T-cell (primary cell): ENCODE data around the gene COTL1. TPM values are rescaled to one million over a fixed set of nuclear protein-coding genes. Genes with fewer than 3 reads are reported as not detected.

ENCODE experiments used
- ATAC-seq, 4 experiments: fragments of 200-7000 bp in 3 of 4; fragments of 150-1000 bp in 1 of 4; cut with Tn5 transposase; replicated peaks in 1 of 4; 1 replicate in 3 of 4; 2 replicates in 1 of 4; pipeline ENCODE4 v1.10.0; 2021; ENCODE audit warnings: moderate library complexity in 3 of 4, mild to moderate bottlenecking in 2 of 4, moderate number of reproducible peaks in 1 of 4
- CTCF ChIA-PET, 2 donors: fragments of 300-600 bp; sonication (Branson Sonifier 250); formaldehyde crosslinking; loops; one replicate each; lab custom pipeline; 2022; ENCODE audit warnings: antibody characterized with exemption in 2 of 2; lab: Charles Lee
- POLR2A ChIA-PET, 2 donors: fragments of 300-600 bp; sonication (Branson Sonifier 250); formaldehyde crosslinking; loops; one replicate each; lab custom pipeline; 2022; ENCODE audit warnings: antibody characterized with exemption in 2 of 2; lab: Charles Lee
- DNase-seq, 35 experiments: peaks; one replicate each; pipeline versions ENCODE4 v3.0.0 to v3.0.0-alpha.2; 2013 to 2023
- H3K27ac ChIP-seq: one replicate; pipeline ENCODE4 v1.5.1; 2013; ENCODE audit warnings: low read length
- H3K27me3 ChIP-seq, 2 experiments: replicated peaks in 1 of 2; 1 replicate in 1 of 2; 2 replicates in 1 of 2; pipeline versions ENCODE4 v1.6.1 to v1.7.0; 2013; ENCODE audit warnings: low read length in 1 of 2, mixed read lengths in 1 of 2; ENCODE audit not compliant: control insufficient read depth in 2 of 2, insufficient read depth in 2 of 2; ENCODE audit errors: extremely low read depth in 1 of 2
- H3K36me3 ChIP-seq, 2 donors: 1 replicate in 1 of 2; 2 replicates in 1 of 2; pipeline versions ENCODE4 v1.6.1 to v1.7.0; 2013; ENCODE audit warnings: low read length in 1 of 2; ENCODE audit not compliant: control insufficient read depth in 2 of 2, insufficient read depth in 1 of 2; ENCODE audit errors: extremely low read depth in 1 of 2
- H3K4me1 ChIP-seq, 2 experiments: 1 replicate in 1 of 2; 2 replicates in 1 of 2; pipeline versions ENCODE4 v1.6.1 to v1.7.0; 2013; ENCODE audit warnings: low read length in 2 of 2, mixed read lengths in 1 of 2; ENCODE audit not compliant: insufficient read depth in 2 of 2, control insufficient read depth in 1 of 2; ENCODE audit errors: extremely low read depth in 1 of 2
- H3K4me3 ChIP-seq, 2 donors: 1 replicate in 1 of 2; 2 replicates in 1 of 2; pipeline versions ENCODE4 v1.5.1 to v1.7.0; 2013; ENCODE audit warnings: mild to moderate bottlenecking in 2 of 2, low read length in 1 of 2, moderate library complexity in 1 of 2; ENCODE audit not compliant: control insufficient read depth in 1 of 2; ENCODE audit errors: extremely low read depth in 1 of 2
- H3K9me3 ChIP-seq: 2 replicates; pipeline ENCODE4 v1.7.0; 2013
- H3K27ac Mint-ChIP-seq, 2 donors: one replicate each; pipeline ENCODE4 v1.8.0; 2020 to 2021; ENCODE audit warnings: mild to moderate bottlenecking in 2 of 2, mixed read lengths in 2 of 2
- H3K27me3 Mint-ChIP-seq, 2 donors: one replicate each; pipeline ENCODE4 v1.8.0; 2021 to 2022; ENCODE audit warnings: mixed read lengths in 2 of 2
- H3K36me3 Mint-ChIP-seq: one replicate; pipeline ENCODE4 v1.8.0; 2021; ENCODE audit warnings: mixed read lengths
- H3K4me1 Mint-ChIP-seq, 3 donors: one replicate each; pipeline ENCODE4 v1.8.0; 2020 to 2022; ENCODE audit warnings: mixed read lengths in 3 of 3, mild to moderate bottlenecking in 1 of 3
- H3K4me3 Mint-ChIP-seq, 3 donors: one replicate each; pipeline ENCODE4 v1.8.0; 2020 to 2022; ENCODE audit warnings: mild to moderate bottlenecking in 3 of 3, mixed read lengths in 3 of 3, moderate library complexity in 3 of 3
- H3K9me3 Mint-ChIP-seq, 3 donors: one replicate each; pipeline ENCODE4 v1.8.0; 2020 to 2022; ENCODE audit warnings: mixed read lengths in 3 of 3
- WGBS: methylation state at CpG from one replicate; pipeline ENCODE4 v1.1.5; 2013; ENCODE audit warnings: missing lambda C conversion rate; ENCODE audit not compliant: insufficient coverage; 5-methylcytosine and 5-hydroxymethylcytosine counted together
- total RNA-seq, 35 experiments: library from RNA in 6 of 35; stranded (reverse) in 6 of 35; fragments of 120-200 nt in 1 of 35; gene quantifications; one replicate each; pipeline versions ENCODE4 v1.2.1 to v1.2.4 and lab custom pipeline; 2013 to 2026

Gene COTL1
- total RNA-seq, 5 donors from 2014 or later (not counting 1 experiment from before 2014, with no cell fraction given), result 205 to 265 (median 221) TPM

GRCh38 chr16:84592718-84593117 lies 25.2 kb downstream of the COTL1 start:
- Mint-ChIP-seq H3K27me3 (no peaks in the 10 kb centered on the region), H3K36me3 (peaks cover 30% of the 10 kb centered on the region), H3K4me1 (peaks cover 51 to 60% (median 58%) of the 10 kb centered on the region in 3 donors), H3K9me3 (no peaks in the 10 kb centered on the region), H3K4me3 (peak overlapping the region in 2 of 3 donors; percentile 31 to 34), H3K27ac (peak overlapping the region; percentile 95 to 97)
- no peak for ATAC-seq
- no peak for DNase-seq
- Histone ChIP-seq H3K4me1 (peaks cover 32 to 64% of the 10 kb centered on the region in 2 experiments), H3K4me3 (no peak overlapping the region), H3K9me3 (no peaks in the 10 kb centered on the region), H3K27ac (peak overlapping the region; percentile 27), H3K27me3 (peaks cover 0 to 7% of the 10 kb centered on the region in 2 experiments), H3K36me3 (peaks cover 11 to 41% of the 10 kb centered on the region in 2 donors)
- POLR2A ChIA-PET, result no interaction called here
- CTCF ChIA-PET, result interaction anchor here (0.8 to 1.0 kb wide), 2 partner anchors 43 to 80 kb away, joined by 4 to 6 read pairs; no protein-coding TSS in a partner anchor
- WGBS, result 96% methylated on average over 9 of the region's 11 CpGs

- H3K36me3 Mint-ChIP-seq, result peaks cover 42% of the 10 kb centered on the region
- Histone ChIP-seq H3K27me3 (no peaks in the 10 kb centered on the region), H3K4me3 (no peak overlapping the region), H3K36me3 (peaks cover 13 to 57% of the 10 kb centered on the region in 2 donors), H3K9me3 (no peaks in the 10 kb centered on the region), H3K4me1 (peaks cover 16 to 53% of the 10 kb centered on the region in 2 experiments), H3K27ac (no peak overlapping the region)
- 99% methylated on average over 19 of the region's 24 CpGs for WGBS
- ATAC-seq (no peak), DNase-seq (no peak)
- H3K27ac Mint-ChIP-seq, result peak overlapping the region in 1 of 2 donors; percentile 16
- H3K4me1 Mint-ChIP-seq, result peaks cover 38 to 53% (median 51%) of the 10 kb centered on the region in 3 donors
- no peaks in the 10 kb centered on the region for H3K9me3 Mint-ChIP-seq
- no peak overlapping the region for H3K4me3 Mint-ChIP-seq
- H3K27me3 Mint-ChIP-seq, result no peaks in the 10 kb centered on the region
- ChIA-PET POLR2A (interaction anchor here in 1 of 2 donors (0.5 kb wide), 1 partner anchor 42 kb away, joined by 7 read pairs; no protein-coding TSS in a partner anchor), CTCF (no interaction called here)
These were observed 27.7 kb downstream of the COTL1 start for GRCh38 chr16:84589975-84590719.

GRCh38 chr16:84588991-84589390 lies 28.9 kb downstream of the COTL1 start:
- ChIA-PET POLR2A (no interaction called here), CTCF (no interaction called here)
- 91% methylated on average over 4 of the region's 8 CpGs for WGBS
- no peak overlapping the region for H3K27ac ChIP-seq
- no peaks in the 10 kb centered on the region for H3K9me3 ChIP-seq
- peaks cover 4 to 42% of the 10 kb centered on the region in 2 experiments for H3K4me1 ChIP-seq
- DNase-seq (no peak), ATAC-seq (no peak)
- Mint-ChIP-seq H3K27me3 (no peaks in the 10 kb centered on the region), H3K27ac (peak overlapping the region in 1 of 2 donors; percentile 16), H3K9me3 (no peaks in the 10 kb centered on the region), H3K4me1 (peaks cover 37 to 47% (median 47%) of the 10 kb centered on the region in 3 donors), H3K36me3 (peaks cover 48% of the 10 kb centered on the region), H3K4me3 (no peak overlapping the region)
- H3K4me3 ChIP-seq, result no peak overlapping the region
- peaks cover 13 to 67% of the 10 kb centered on the region in 2 donors for H3K36me3 ChIP-seq
- no peaks in the 10 kb centered on the region for H3K27me3 ChIP-seq

GRCh38 chr16:84585886-84586285 lies 32.0 kb downstream of the COTL1 start:
- H3K27ac Mint-ChIP-seq, result peak overlapping the region; percentile 36 to 71
- no peak overlapping the region for H3K4me3 Mint-ChIP-seq
- Histone ChIP-seq H3K9me3 (no peaks in the 10 kb centered on the region), H3K27ac (no peak overlapping the region), H3K4me3 (no peak overlapping the region), H3K4me1 (peaks cover 0 to 37% of the 10 kb centered on the region in 2 experiments), H3K27me3 (no peaks in the 10 kb centered on the region), H3K36me3 (peaks cover 17 to 71% of the 10 kb centered on the region in 2 donors)
- H3K9me3 Mint-ChIP-seq, result no peaks in the 10 kb centered on the region
- CTCF ChIA-PET, result no interaction called here
- ATAC-seq, result no peak
- peaks cover 45% of the 10 kb centered on the region for H3K36me3 Mint-ChIP-seq
- DNase-seq, result no peak
- POLR2A ChIA-PET, result no interaction called here
- no peaks in the 10 kb centered on the region for H3K27me3 Mint-ChIP-seq
- peaks cover 28 to 38% (median 37%) of the 10 kb centered on the region in 3 donors for H3K4me1 Mint-ChIP-seq
- 94% methylated on average over 9 of the region's 10 CpGs for WGBS

- no peak overlapping the region for H3K4me3 ChIP-seq
- DNase-seq, result no peak
- H3K27me3 Mint-ChIP-seq, result no peaks in the 10 kb centered on the region
- no peak overlapping the region for H3K4me3 Mint-ChIP-seq
- H3K36me3 ChIP-seq, result peaks cover 20 to 71% of the 10 kb centered on the region in 2 donors
- H3K27ac ChIP-seq, result no peak overlapping the region
- H3K27me3 ChIP-seq, result no peaks in the 10 kb centered on the region
- H3K36me3 Mint-ChIP-seq, result peaks cover 45% of the 10 kb centered on the region
- peaks cover 31 to 40% (median 38%) of the 10 kb centered on the region in 3 donors for H3K4me1 Mint-ChIP-seq
- 95% methylated on average over 3 of the region's 6 CpGs for WGBS
- ATAC-seq, result no peak
- no peaks in the 10 kb centered on the region for H3K9me3 ChIP-seq
- no peaks in the 10 kb centered on the region for H3K9me3 Mint-ChIP-seq
- H3K27ac Mint-ChIP-seq, result peak overlapping the region in 1 of 2 donors; percentile 52
- POLR2A ChIA-PET, result no interaction called here
- CTCF ChIA-PET, result no interaction called here
- H3K4me1 ChIP-seq, result peaks cover 0 to 37% of the 10 kb centered on the region in 2 experiments
These were observed 32.4 kb downstream of the COTL1 start for GRCh38 chr16:84585467-84585866.

GRCh38 chr16:84584678-84585077 lies 33.2 kb downstream of the COTL1 start:
- Histone ChIP-seq H3K27ac (no peak overlapping the region), H3K4me1 (peaks cover 0 to 40% of the 10 kb centered on the region in 2 experiments), H3K4me3 (no peak overlapping the region), H3K36me3 (peaks cover 17 to 71% of the 10 kb centered on the region in 2 donors), H3K27me3 (no peaks in the 10 kb centered on the region), H3K9me3 (no peaks in the 10 kb centered on the region)
- WGBS, result 100% methylated on average over 1 of the region's 6 CpGs
- no peaks in the 10 kb centered on the region for H3K9me3 Mint-ChIP-seq
- H3K4me3 Mint-ChIP-seq, result no peak overlapping the region
- POLR2A ChIA-PET, result no interaction called here
- CTCF ChIA-PET, result interaction anchor here in 1 of 2 donors (0.6 to 1.6 kb wide), 2 partner anchors 35 to 64 kb away, joined by 4 to 8 read pairs; no protein-coding TSS in a partner anchor
- peak overlapping the region in 1 of 2 donors; percentile 5 for H3K27ac Mint-ChIP-seq
- DNase-seq, result no peak
- ATAC-seq, result no peak
- H3K36me3 Mint-ChIP-seq, result peaks cover 40% of the 10 kb centered on the region
- H3K4me1 Mint-ChIP-seq, result peaks cover 38 to 45% (median 43%) of the 10 kb centered on the region in 3 donors
- no peaks in the 10 kb centered on the region for H3K27me3 Mint-ChIP-seq
